Measurements from ENCODE around the gene TAF6.

The TAF6 gene

GRCh38 chr7:100091411-100092181 is 27.6 kb downstream of the TAF6 start:
- DNase-seq: no peak

GRCh38 chr7:100090527-100091410 is 28.4 kb downstream of the TAF6 start:
- DNase-seq: no peak

GRCh38 chr7:100089458-100090196 is 29.5 kb downstream of the TAF6 start:
- no peak for DNase-seq

- peak; percentile 96 for DNase-seq
These were observed 30.3 kb downstream of the TAF6 start, which contains the start of gene COPS6 for GRCh38 chr7:100088621-100089457. Gene COPS6, plus strand, starts transcription at chr7:100088969. Its CDS starts 22 bp downstream, at chr7:100088991.

- DNase-seq: no peak
These were observed 31.0 kb downstream of the TAF6 start for GRCh38 chr7:100088095-100088620.

- no peak for DNase-seq
These were observed 32.0 kb downstream of the TAF6 start for GRCh38 chr7:100087055-100087750.

- no peak for DNase-seq
These were observed 33.6 kb downstream of the TAF6 start for GRCh38 chr7:100085515-100085914.

- no peak for DNase-seq
These were observed 36.2 kb downstream of the TAF6 start for GRCh38 chr7:100082978-100083377.

GRCh38 chr7:100081535-100082102 is 37.5 kb downstream of the TAF6 start, which contains the start of gene ZNF3:
Gene ZNF3, minus strand, starts transcription at chr7:100081723. Its CDS starts 4,366 bp downstream, at chr7:100077357.
- DNase-seq: peak; percentile 99

- DNase-seq: no peak
These were observed 38.1 kb downstream of the TAF6 start for GRCh38 chr7:100080907-100081534.

GRCh38 chr7:100079024-100079560 is 40.1 kb downstream of the TAF6 start:
- DNase-seq: no peak

- no peak for DNase-seq
These were observed 42.0 kb downstream of the TAF6 start for GRCh38 chr7:100077205-100077604.

GRCh38 chr7:100075418-100075817 is 43.7 kb downstream of the TAF6 start:
- no peak for DNase-seq

GRCh38 chr7:100074841-100075240 is 44.3 kb downstream of the TAF6 start:
- DNase-seq: no peak

- no peak for DNase-seq
These were observed 46.7 kb downstream of the TAF6 start for GRCh38 chr7:100072462-100072861.

- DNase-seq: no peak
These were observed 48.0 kb downstream of the TAF6 start for GRCh38 chr7:100071018-100071723.

GRCh38 chr7:100069991-100070390 is 49.2 kb downstream of the TAF6 start:
- no peak for DNase-seq

- DNase-seq: no peak
These were observed 52.2 kb downstream of the TAF6 start for GRCh38 chr7:100066953-100067352.

GRCh38 chr7:100065452-100066186 is 53.5 kb downstream of the TAF6 start:
- no peak for DNase-seq

Measured in activated effector memory CD4-positive, alpha-beta T cell treated with anti-CD3 and anti-CD28 coated beads, Interleukin-2, amount 50 U/mL, for 16 hours (primary cell).